NCI-H69 (cell line): ENCODE measurements around the gene PIK3C2B.

Source experiments
- DNase-seq: peaks from one replicate; lab custom pipeline; 2025; lab: John Stamatoyannopoulos, UW

PIK3C2B gene

DNA sequence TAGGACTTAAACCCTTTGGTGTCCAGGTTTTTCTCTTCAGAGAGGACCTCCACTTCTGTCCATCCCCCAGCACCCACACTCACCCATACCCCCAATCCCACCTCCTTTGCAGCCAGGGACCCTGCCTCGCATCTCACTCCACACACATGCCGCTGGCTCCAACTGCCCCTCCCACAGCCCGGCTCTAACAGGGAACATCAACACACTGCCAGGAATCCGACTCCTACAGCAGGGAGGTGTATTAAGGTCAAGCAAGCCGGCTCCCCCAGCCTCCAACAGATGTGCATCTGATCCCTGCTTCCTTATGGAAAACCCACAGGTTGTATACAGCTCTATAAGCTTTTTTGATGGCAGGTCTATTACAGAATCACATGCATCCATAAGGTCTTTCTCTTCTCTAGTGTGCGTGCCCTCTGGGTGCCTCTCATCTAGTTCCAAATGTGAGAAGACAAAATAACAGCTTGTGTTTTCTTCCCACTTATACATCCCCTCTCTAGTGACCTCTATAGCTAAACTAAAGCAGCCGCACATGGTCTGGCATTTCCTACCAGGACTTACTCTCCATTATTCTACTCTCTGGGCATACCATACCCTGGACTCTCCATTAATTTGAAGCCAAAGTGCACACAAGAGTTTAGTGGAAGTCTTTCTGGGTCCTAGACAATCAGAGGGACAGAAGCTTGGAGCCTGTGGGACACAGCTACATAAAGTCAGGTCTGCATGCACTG lies 16.3 kb downstream of the PIK3C2B start:
- DNase-seq: peak; percentile 55

DNA sequence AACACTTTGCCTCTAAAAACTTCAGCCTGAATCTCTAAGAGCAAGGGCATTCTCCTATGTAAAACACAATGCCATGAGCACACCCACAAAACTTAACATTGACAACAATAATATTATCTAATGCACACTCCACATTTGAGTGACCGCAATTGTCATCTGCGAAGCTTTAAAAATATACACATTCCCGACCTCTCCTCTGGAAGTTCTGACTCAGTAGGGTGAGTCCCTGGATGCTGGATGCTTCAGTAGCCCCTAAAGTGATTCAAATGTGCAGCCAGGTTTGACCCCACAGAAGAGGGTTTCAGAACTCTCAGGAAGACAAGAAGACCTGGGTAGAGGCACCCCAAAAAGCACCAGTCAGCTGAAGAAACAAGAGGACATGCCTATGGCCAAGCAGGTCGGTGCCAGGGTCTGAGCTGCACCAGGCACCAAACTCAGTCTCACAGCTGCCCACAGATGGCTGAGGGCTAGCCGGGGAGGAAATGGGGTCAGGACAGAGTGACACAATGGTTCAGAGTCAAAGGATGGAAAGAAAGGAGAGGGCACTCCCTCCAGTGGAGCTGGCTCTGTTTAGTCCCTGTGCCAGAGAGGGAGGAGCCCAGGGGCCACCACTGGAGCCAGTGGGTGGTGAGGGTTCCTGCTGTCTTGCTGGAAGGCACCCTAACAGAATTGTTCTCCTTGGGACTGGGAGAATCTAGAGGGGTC lies 17.4 kb downstream of the PIK3C2B start:
- DNase-seq: no peak

DNA sequence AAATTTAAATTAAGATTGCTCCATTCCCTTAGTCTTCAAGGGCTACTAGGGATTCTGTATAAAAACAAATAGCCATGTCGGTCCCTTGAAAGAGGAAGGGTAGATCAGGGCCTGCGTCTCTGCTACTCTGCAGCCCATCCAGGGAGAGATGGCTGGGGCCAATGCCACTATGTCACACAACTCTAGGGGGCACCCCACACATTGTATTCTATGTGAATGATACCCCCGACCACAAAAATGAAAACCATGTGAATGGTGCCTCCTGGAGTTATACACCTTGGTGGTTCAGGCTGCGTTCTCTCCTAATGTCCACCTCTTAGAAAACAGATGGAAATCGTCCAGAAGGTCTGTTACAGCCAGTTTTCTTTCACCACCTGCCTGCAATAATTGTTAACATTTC lies 18.0 kb downstream of the PIK3C2B start:
- no peak for DNase-seq

DNA sequence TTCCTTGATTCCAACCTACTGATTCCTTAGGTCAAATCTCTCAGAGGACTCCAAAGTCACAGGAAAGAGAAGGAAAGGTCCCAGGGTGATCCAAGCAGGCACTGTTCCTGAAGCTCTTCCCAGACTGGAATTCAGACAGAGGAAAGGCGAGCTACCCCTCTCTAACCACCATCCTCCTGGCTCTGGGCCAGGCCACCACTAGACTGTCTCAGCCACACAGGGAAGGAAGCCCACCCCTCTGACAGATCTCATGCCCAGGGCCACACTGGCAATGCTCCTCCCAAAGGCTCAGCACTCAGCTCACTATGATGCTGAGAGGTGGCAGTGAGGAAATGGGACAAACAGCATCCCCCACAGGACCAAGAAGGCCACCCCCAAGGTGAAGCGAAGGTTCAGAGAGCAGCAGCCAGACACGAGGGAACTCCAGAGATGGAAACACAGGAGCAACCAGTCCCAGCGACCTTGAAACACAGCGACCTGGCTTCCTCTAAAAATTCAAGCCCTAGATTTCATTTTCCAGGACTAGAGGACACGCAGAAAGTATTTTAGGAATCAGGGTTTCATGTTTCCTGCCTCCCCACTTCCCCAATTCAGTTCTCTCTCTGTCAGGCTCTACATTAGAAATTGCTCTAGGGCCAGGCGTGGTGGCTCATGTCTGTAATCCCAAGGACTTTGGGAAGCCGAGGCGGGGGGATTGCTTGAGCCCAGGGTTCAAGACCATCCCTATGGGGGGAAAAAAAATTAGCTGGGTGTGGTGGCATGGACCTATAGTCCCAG lies 18.8 kb downstream of the PIK3C2B start:
- DNase-seq: no peak

DNA sequence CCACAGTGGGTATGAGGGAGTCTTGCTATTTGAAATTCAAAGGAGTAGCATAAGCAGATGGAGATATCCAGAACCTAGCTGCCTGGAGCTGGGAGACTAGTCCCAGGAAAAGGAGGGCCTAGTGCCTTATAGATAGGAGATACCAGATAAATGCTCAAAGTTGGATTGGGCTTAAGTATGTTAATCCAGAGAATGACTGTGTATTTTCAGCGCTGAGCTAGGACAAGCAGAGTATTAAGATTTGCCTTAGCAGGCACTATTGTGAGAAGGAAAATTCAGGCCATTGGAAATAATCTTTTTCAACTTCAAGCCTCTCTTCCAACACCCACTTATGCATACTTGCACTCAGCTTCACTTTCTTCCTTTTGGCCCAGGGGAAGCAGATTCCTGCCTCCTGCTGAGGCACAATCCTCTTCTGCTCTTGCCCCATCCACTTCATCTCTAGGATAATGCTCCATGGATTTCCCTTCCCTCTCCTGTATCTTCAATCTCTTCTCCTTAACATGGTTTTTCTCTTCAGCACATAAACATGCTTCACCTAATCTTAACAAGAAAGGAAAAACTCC lies 21.1 kb downstream of the PIK3C2B start:
- no peak for DNase-seq

GRCh38 chr1:204472660-204473059 lies 21.9 kb downstream of the PIK3C2B start:
- DNase-seq: no peak

DNA sequence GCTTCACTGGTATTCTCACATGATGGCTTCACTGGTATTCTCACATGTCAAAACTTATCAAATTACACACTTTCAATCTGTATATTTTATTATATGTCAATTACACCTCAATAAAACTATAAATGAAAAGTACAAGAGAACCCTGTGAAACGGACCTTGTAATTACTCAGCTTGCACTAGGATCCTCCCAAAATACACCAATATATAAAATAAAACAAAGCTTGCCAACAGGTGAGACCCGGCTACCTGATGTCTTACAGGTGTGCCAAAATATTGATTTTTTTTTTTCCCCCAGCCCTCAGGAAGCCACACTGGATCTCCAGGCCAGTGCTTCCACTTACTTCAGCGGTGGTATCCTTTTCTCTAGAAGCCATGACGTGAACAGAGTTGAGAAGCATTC lies 22.9 kb downstream of the PIK3C2B start:
- DNase-seq: no peak

DNA sequence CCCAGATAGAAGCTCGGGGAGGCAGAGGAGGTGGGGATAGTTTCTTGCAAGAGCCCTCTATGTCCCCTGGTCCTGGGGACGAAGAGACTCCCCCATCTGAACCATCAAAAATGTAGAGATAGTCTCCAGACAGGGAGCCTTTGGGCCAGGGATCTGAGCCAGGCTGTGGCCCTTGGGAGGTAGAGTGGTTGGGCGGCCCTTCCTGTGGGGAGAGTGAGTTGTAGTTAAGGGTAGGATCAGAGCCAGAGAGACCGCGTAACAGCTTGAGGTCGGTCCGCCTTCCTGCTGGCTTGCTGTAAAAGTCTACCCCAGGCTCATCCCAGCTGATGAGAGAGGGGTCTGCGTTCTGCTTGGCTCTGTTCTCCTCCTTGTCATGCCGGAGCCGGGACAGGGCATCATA lies 25.3 kb downstream of the PIK3C2B start:
- no peak for DNase-seq

DNA sequence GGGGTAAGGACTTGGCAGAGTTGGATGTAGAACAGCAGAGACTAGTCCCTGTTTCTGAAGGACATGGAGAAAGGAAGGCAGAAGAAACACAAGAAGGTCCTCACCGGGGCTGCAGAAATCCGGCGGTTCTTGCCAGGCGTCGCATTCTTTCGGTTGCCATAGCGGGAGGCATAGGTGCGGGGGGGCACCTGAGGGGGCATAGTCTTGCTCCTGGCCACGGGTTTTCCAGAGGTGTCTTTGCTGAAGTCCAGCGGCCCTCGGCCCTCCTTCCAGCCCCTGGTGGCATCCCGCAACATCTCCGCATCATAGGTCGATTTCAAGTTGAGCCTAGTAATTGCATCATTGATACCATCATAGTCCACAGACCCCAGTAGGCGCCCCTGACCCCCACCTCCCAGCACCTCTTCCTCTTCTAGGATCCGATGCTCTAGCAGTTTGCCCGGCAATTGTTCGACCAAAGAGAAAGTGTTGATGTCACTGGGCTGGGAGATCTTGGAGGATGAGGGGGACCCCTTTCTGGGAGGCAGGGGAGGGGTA lies 25.8 kb downstream of the PIK3C2B start:
- DNase-seq: no peak

DNA sequence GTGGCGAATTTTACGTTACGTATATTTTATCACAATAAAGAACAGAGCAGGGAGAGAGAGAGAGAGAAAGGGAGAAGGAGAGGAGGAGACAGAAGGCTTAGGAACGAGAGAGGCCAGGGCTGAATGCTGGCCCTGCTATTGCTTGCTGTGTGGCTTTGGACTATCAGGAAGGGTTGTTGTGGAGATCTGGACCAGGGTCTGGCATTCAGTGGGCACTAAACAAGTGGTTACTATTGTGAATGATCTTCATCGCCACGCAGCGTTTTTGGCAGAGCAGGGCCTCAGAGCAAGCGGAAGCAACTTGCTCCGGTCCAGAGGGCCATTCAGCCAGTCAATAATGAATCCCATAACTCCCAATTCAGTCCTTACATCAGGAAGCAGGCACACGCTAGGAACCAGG lies 26.4 kb downstream of the PIK3C2B start:
- DNase-seq: no peak

DNA sequence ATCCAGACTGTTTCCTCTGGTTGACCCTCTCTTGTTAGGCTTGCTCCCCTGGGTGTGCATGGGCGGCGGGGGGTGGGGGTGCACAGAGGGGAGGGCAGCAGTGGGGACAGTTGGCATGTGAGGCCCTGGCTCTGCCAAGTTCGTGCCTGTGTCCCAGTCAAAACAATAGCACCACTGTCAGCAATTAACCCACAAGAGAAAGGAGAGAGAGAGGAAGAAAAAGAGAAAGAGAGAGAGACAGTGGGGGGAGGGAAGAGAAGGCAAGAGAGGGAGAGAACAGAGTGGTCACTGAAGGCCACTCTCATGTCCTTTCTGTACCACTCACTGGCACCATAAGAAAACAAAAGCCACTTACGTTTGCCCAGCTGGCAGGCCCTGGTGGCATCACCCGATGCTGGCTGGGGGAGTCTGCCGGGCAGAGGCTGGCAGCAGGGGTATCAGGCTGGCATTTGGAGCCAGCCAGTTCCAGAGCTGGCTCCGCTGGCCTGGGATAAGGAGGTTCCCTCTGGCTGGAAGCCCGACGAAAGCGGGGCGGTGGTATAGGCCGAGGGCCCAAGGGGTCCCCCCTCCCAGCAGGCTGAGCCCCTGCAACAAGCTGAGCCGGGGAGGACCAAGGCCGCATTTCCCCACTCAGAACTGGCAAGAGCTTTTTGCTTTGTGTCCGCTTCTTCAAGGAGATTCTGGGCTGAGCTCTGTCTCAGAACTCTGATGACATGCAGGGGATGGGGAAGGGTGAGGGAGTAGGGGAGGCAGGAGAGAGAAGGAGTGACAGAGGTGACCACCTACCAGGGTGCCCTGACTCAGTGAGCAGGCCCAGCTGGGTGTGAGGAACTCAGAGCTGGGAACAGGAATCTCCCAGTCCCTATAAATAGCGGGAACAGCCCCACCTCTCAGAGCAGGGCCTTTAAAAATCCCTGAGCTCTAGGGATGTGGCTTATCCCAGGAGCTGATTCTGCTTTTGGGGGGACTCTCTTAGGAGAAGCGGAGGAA lies 27.9 kb downstream of the PIK3C2B start:
- no peak for DNase-seq

DNA sequence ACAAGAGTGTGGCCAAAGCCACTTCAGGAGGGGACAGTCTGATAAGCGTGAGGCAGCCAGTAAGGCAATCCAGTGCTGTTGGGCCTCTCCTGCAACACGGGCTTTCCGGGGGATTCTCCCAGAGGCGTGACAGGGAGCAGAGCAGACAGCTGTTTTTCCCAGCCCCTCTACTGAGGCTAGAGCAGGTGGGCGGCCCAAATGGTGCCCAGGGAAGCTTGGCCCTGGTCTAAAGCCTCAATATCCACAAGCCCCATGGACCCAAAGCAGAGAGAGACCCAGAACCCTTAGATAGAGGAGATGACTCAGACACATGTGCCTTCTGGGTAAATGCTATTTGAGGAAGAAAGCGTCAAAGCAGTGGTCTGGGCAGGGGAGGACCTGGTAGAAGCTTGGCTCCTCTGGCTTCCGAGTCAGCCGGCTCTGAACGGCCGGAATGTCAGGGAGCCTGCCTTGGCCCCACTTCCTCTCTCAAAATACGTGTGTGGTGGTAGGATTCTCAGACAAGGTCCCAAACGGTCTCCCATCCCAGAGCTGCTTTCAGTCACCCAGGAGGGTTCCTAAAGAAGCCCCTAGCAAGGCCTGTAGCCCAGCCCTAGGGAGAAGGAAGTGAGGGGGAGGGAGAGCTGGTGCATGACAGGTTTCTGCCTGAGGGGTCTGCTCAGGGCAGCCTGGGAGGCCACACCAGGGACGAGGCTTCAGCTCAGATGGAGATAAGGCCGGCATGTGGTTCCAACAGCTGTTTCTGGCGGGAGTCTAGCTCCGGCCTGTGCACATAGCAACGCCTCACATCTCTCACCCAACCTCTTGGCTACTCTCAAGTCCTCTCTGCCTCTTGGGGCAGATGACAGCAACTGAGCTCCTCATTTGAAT lies 28.8 kb downstream of the PIK3C2B start:
- no peak for DNase-seq

GRCh38 chr1:204464701-204465100 lies 29.9 kb downstream of the PIK3C2B start:
- DNase-seq: no peak

DNA sequence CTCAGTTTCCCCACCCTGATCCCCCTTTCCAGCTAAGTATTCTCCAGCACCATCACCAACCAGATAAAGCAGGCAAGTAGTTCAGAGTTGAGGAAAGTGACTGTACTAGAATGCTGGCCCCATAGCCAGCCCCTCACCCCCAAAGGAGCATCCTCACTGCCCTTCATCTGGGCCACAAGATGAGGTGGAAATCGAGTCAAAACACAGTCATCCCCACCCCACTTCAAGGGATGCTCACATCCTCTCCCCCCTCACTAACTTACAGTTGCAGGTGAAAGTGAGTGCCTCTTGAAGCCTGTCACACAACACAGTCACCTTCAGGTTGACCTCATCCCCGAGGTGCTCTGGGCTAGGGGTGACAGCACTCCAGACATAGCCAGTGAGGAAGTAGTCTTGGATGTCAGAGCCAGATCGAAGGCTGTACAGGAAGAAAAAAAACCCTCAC lies 30.4 kb downstream of the PIK3C2B start:
- no peak for DNase-seq

GRCh38 chr1:204463125-204464060 lies 31.2 kb downstream of the PIK3C2B start:
- no peak for DNase-seq

DNA sequence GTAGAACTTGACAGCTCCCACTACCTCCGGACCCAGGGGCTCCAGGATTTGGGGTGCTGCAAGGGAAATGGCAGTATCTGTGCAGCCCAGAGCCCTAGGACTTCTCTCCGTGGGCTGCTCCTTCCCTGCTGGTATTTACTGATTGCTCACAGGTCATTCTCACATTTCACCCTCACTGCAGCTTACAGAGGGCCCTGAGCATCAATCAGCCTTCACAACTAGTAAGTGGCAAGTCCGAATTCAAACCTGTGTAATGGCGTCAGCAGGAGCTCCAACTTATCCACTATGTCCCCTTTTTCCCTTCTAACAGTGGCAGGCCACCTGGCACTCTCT lies 32.4 kb downstream of the PIK3C2B start:
- DNase-seq: no peak

- DNase-seq: no peak
These were observed 33.0 kb downstream of the PIK3C2B start for GRCh38 chr1:204461331-204462228.

DNA sequence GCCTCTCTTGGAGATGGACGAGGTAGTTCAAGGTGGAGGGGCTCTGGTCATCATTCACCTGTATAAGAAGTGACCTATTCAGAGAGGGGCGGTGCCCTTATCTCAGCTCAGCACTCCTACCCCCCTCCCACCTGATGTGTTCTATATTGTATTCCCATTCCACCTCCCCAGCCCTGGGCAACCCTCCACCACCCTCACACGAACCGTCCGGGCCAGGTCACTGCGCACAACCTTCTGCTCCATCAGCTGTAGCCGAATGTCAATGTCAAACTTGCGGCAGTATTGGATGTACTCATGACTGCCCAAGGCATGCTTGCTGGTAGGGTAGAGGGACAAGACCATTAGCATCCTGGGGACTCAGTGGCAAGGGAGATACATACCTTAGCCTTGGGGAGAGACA lies 34.3 kb downstream of the PIK3C2B start:
- no peak for DNase-seq
